ENCODE data around the gene CSN1S1.

DNA sequence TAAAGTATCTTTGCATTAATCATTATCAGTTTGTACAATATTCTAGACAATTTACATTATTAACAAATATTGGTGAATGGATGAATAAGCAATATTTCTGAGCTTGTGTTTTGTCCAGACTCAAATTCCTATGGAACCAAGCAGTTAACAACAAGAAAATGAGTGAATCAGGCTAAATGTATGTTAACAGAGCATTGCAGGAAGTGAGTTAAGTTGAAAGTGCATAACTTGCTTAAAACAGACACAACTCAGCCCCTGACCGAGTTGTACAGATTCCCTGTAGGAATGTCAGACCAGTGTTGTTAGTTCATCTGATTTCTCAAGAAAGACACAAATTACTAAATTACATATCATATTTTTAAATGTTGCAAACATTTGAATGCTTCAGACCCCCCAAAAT, 23.7 kb upstream of the CSN1S1 start:
- TF ChIP-seq, protein P1, sequence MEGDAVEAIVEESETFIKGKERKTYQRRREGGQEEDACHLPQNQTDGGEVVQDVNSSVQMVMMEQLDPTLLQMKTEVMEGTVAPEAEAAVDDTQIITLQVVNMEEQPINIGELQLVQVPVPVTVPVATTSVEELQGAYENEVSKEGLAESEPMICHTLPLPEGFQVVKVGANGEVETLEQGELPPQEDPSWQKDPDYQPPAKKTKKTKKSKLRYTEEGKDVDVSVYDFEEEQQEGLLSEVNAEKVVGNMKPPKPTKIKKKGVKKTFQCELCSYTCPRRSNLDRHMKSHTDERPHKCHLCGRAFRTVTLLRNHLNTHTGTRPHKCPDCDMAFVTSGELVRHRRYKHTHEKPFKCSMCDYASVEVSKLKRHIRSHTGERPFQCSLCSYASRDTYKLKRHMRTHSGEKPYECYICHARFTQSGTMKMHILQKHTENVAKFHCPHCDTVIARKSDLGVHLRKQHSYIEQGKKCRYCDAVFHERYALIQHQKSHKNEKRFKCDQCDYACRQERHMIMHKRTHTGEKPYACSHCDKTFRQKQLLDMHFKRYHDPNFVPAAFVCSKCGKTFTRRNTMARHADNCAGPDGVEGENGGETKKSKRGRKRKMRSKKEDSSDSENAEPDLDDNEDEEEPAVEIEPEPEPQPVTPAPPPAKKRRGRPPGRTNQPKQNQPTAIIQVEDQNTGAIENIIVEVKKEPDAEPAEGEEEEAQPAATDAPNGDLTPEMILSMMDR (IDR thresholded peaks at IDR 0.05; ENCODE audit: poor library complexity): no peak
- no peak for TF ChIP-seq EZH2 (IDR thresholded peaks at IDR 0.05; ENCODE audit: borderline replicate concordance)
- no peak for TF ChIP-seq EZH2phosphoT487 (IDR thresholded peaks at IDR 0.05; ENCODE audit: low read depth, severe bottlenecking, unreplicated experiment)

Measured in hepatocyte (in vitro differentiated cells).